ENCODE results near the gene CNTN5. TPM values are rescaled to one million over a fixed set of nuclear protein-coding genes. Genes with fewer than 3 reads are reported as not detected.

Gene CNTN5
- total RNA-seq, 1 experiment from 2014 or later = not detected

DNA sequence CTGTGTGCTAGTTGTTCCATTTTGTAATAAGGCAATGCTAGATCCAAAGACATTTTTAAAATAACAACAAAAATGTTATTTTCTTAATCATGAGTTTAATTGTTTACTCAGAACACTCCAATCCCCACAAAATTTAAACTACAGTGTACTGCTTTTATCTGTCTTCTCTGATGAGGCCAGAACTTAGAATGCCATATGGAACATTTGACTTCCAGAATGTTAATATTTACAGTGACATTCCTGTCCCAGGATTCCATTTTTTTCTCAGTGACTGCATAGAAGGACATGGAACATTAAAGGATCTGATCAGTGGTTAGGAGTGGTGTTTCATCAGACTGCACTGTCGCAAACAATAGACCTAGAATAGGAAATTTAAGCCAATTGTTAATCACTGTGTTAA lies 1171.4 kb downstream of the CNTN5 start:
- no peak overlapping the region for H3K4me3 Mint-ChIP-seq (ENCODE audit: unreplicated experiment)
- TF ChIP-seq, protein P1, sequence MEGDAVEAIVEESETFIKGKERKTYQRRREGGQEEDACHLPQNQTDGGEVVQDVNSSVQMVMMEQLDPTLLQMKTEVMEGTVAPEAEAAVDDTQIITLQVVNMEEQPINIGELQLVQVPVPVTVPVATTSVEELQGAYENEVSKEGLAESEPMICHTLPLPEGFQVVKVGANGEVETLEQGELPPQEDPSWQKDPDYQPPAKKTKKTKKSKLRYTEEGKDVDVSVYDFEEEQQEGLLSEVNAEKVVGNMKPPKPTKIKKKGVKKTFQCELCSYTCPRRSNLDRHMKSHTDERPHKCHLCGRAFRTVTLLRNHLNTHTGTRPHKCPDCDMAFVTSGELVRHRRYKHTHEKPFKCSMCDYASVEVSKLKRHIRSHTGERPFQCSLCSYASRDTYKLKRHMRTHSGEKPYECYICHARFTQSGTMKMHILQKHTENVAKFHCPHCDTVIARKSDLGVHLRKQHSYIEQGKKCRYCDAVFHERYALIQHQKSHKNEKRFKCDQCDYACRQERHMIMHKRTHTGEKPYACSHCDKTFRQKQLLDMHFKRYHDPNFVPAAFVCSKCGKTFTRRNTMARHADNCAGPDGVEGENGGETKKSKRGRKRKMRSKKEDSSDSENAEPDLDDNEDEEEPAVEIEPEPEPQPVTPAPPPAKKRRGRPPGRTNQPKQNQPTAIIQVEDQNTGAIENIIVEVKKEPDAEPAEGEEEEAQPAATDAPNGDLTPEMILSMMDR (IDR thresholded peaks at IDR 0.05; ENCODE audit: unreplicated experiment) = no peak
- H3K27ac Mint-ChIP-seq (ENCODE audit: low read depth, unreplicated experiment) = no peak overlapping the region
- H3K27me3 Mint-ChIP-seq (ENCODE audit: insufficient read depth, unreplicated experiment) = peaks cover 15% of the 10 kb centered on the region
- DNase-seq (ENCODE audit: unreplicated experiment) = no peak
- CTCF ChIA-PET = no interaction called here
- H3K4me1 Mint-ChIP-seq (ENCODE audit: insufficient read depth, unreplicated experiment) = no peaks in the 10 kb centered on the region
- POLR2A ChIA-PET = no interaction called here
- intact Hi-C loops (cut with micrococcal nuclease) = no loop called here
- H3K9me3 Mint-ChIP-seq (ENCODE audit: unreplicated experiment) = no peaks in the 10 kb centered on the region
- no peaks in the 10 kb centered on the region for H3K36me3 Mint-ChIP-seq (ENCODE audit: insufficient read depth, unreplicated experiment)
- no TSS peak for BruUV-seq (replicated peaks)

DNA sequence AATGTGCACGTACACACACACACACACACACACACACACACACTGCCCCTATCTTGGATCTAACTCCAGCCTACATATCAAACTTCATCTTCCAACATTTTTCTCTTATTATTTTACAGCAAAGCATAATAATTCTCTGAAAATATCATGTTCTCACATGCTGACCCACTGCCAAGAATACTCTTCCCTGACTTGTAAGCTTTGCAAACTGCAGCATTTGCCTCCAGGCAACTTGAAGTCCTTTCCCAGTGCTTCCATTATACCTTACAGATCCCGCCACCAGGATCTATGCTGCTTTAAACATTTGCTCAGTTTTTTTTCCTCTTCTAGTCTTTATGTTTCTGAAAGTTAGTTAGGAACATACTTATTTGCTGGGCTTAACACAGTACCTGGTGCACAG lies 1183.0 kb downstream of the CNTN5 start:
- ChIA-PET POLR2A (no interaction called here), CTCF (interaction anchor here (0.7 kb wide), 1 partner anchor 163 kb away, joined by 3 read pairs; no protein-coding TSS in a partner anchor)
- no peaks in the 10 kb centered on the region for H3K9me3 Mint-ChIP-seq (ENCODE audit: unreplicated experiment)
- H3K27me3 Mint-ChIP-seq (ENCODE audit: insufficient read depth, unreplicated experiment) = no peaks in the 10 kb centered on the region
- H3K36me3 Mint-ChIP-seq (ENCODE audit: insufficient read depth, unreplicated experiment) = no peaks in the 10 kb centered on the region
- TF ChIP-seq, protein P1 (IDR thresholded peaks at IDR 0.05; ENCODE audit: unreplicated experiment) = no peak
- no TSS peak for BruUV-seq (replicated peaks)
- H3K27ac Mint-ChIP-seq (ENCODE audit: low read depth, unreplicated experiment) = no peak overlapping the region
- H3K4me1 Mint-ChIP-seq (ENCODE audit: insufficient read depth, unreplicated experiment) = no peaks in the 10 kb centered on the region
- no peak overlapping the region for H3K4me3 Mint-ChIP-seq (ENCODE audit: unreplicated experiment)
- DNase-seq (ENCODE audit: unreplicated experiment) = no peak
- intact Hi-C loops (cut with micrococcal nuclease) = no loop called here

DNA sequence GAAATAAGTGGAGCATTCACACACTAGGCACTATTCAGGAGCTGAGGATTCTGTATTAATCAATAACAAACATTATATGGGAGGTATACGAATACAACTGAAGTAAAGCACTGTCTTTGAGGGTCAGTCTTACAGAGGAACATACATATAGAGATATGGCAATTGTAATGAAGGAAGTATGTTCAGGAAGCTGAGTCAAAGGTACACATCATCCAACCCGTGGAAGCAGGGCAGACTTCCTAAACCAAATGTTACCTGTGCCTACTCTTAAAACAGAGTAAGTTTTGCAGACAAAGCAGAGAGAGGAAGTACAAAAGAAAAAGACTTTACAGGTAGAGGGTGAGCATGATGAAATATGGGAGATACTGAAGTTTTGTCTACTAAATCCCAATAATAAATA lies 1185.2 kb downstream of the CNTN5 start:
- intact Hi-C loops (cut with micrococcal nuclease) = no loop called here
- ChIA-PET CTCF (no interaction called here), POLR2A (interaction anchor here (0.6 kb wide), 1 partner anchor 231 kb away, joined by 3 read pairs; no protein-coding TSS in a partner anchor)
- TF ChIP-seq, protein P1 (IDR thresholded peaks at IDR 0.05; ENCODE audit: unreplicated experiment) = no peak
- H3K27me3 Mint-ChIP-seq (ENCODE audit: insufficient read depth, unreplicated experiment) = no peaks in the 10 kb centered on the region
- no peak overlapping the region for H3K4me3 Mint-ChIP-seq (ENCODE audit: unreplicated experiment)
- BruUV-seq (replicated peaks) = no TSS peak
- no peaks in the 10 kb centered on the region for H3K9me3 Mint-ChIP-seq (ENCODE audit: unreplicated experiment)
- peak; percentile 2 for DNase-seq (ENCODE audit: unreplicated experiment)
- H3K4me1 Mint-ChIP-seq (ENCODE audit: insufficient read depth, unreplicated experiment) = no peaks in the 10 kb centered on the region
- H3K36me3 Mint-ChIP-seq (ENCODE audit: insufficient read depth, unreplicated experiment) = no peaks in the 10 kb centered on the region
- no peak overlapping the region for H3K27ac Mint-ChIP-seq (ENCODE audit: low read depth, unreplicated experiment)

DNA sequence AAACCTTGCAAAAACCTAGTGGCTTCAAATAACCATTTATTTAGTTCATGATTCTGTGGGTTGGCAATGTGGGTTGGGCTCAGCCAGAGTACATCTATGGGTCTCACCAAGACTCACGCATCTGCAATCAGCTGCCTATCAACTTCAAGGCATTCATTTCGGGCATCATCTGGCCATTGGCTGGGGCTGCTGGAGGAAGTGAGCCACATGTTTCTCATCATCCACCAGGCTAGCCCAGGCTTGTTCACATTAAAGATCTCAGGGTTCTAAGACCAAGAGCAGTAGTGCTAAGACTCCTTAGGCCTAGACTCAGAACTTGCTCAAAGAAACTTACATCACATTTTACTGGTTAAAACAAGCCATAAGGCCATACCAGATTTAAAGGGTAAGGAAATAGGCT lies 1187.5 kb downstream of the CNTN5 start:
- Mint-ChIP-seq H3K27ac (ENCODE audit: low read depth, unreplicated experiment) (no peak overlapping the region), H3K9me3 (ENCODE audit: unreplicated experiment) (no peaks in the 10 kb centered on the region), H3K4me3 (ENCODE audit: unreplicated experiment) (no peak overlapping the region), H3K36me3 (ENCODE audit: insufficient read depth, unreplicated experiment) (no peaks in the 10 kb centered on the region), H3K4me1 (ENCODE audit: insufficient read depth, unreplicated experiment) (no peaks in the 10 kb centered on the region), H3K27me3 (ENCODE audit: insufficient read depth, unreplicated experiment) (no peaks in the 10 kb centered on the region)
- CTCF ChIA-PET = interaction anchor here (0.8 kb wide), 1 partner anchor 74 kb away, joined by 3 read pairs; no protein-coding TSS in a partner anchor
- no TSS peak for BruUV-seq (replicated peaks)
- POLR2A ChIA-PET = no interaction called here
- peak; percentile 11 for DNase-seq (ENCODE audit: unreplicated experiment)
- TF ChIP-seq, protein P1 (IDR thresholded peaks at IDR 0.05; ENCODE audit: unreplicated experiment) = no peak
- intact Hi-C loops (cut with micrococcal nuclease) = no loop called here

All from MCF 10A (cell line).